ENCODE data around the gene MAGEE1.

MAGEE1 gene, protein sequence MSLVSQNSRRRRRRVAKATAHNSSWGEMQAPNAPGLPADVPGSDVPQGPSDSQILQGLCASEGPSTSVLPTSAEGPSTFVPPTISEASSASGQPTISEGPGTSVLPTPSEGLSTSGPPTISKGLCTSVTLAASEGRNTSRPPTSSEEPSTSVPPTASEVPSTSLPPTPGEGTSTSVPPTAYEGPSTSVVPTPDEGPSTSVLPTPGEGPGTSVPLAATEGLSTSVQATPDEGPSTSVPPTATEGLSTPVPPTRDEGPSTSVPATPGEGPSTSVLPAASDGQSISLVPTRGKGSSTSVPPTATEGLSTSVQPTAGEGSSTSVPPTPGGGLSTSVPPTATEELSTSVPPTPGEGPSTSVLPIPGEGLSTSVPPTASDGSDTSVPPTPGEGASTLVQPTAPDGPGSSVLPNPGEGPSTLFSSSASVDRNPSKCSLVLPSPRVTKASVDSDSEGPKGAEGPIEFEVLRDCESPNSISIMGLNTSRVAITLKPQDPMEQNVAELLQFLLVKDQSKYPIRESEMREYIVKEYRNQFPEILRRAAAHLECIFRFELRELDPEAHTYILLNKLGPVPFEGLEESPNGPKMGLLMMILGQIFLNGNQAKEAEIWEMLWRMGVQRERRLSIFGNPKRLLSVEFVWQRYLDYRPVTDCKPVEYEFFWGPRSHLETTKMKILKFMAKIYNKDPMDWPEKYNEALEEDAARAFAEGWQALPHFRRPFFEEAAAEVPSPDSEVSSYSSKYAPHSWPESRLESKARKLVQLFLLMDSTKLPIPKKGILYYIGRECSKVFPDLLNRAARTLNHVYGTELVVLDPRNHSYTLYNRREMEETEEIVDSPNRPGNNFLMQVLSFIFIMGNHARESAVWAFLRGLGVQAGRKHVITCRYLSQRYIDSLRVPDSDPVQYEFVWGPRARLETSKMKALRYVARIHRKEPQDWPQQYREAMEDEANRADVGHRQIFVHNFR

DNA sequence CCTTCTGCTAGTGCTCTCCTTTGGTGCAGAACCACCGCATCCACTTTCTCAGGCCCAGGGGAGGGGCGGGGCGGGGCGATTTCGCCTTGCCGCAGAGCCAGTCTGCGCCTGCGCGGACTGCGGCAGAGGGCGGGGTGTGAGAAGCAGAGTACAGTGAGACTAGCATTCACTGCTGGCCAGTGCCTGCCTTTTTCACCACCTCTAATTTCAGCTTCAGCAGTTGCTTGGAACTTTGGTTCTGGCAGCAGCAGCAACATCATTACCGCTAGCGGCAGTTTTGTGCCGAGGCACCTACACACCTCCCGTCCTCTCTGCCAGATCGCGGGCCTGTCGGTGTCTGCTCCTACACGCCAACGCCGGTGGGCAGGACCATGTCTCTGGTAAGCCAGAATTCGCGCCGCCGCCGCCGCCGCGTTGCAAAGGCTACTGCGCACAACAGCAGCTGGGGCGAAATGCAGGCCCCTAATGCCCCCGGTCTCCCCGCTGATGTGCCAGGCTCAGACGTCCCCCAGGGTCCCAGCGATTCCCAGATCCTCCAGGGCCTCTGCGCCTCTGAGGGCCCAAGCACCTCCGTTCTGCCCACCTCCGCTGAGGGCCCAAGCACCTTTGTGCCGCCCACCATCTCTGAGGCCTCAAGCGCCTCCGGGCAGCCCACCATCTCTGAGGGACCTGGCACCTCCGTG is at the start of gene MAGEE1:
TSS of gene MAGEE1 (plus strand) at position 151 of the 683 bp plus-strand sequence. CDS start at position 372, 221 bp downstream.
- H3K27me3 Mint-ChIP-seq, result no peaks in the 10 kb centered on the region
- peaks cover 41% of the 10 kb centered on the region for H3K4me1 Mint-ChIP-seq (ENCODE audit: low read depth)
- H3K4me3 Mint-ChIP-seq, result peak within 1 kb of the TSS; percentile 87
- peak within 1 kb of the TSS; percentile 75 for H3K27ac Mint-ChIP-seq
- H3K36me3 Mint-ChIP-seq, result no peaks in the 10 kb centered on the region
- no peaks in the 10 kb centered on the region for H3K9me3 Mint-ChIP-seq (ENCODE audit: low read depth)

DNA sequence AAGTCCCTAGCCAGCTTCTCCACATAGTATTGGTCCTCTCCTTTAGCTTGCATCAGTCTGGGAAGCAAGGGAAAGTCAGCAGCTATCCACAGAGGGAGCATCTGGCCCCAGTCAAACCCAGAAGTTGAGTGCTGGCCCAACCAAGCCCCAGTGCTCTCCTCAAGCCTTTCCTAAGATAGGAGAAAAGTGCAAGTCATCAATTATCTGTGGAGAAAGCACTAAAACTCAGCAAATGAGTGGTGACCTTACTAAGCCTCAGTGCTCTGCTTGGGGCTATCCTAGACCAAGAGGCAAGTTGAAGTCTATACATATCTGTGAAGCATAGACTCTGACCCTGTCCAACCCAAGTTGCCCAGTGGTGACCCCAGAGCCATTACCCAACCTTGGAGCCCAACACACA is 28.5 kb upstream of the MAGEE1 start:
- no peaks in the 10 kb centered on the region for H3K36me3 Mint-ChIP-seq

DNA sequence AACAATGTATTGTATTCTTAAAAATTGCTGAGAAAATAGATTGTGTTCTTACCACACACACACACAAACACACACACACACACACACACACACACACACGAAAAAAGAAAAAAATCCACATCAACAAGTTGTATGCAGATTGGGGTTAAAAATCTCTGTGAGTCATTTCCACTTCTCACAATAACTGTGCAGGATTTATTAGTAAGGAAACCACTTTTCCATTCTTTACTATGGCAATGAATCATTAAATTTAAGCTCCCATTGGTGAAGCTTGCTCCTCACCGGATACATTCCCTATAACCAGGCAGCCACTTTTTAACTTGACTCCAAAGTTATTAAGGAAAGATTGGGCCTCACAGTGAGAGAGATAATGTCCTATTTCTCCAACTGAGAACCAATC is 19.7 kb upstream of the MAGEE1 start:
- Mint-ChIP-seq H3K4me3 (no peak overlapping the region), H3K9me3 (ENCODE audit: low read depth) (no peaks in the 10 kb centered on the region), H3K36me3 (no peaks in the 10 kb centered on the region), H3K4me1 (ENCODE audit: low read depth) (no peaks in the 10 kb centered on the region), H3K27ac (no peak overlapping the region), H3K27me3 (no peaks in the 10 kb centered on the region)

More for the DNA sequence above, 28.5 kb upstream of the MAGEE1 start:
- H3K4me1 Mint-ChIP-seq (ENCODE audit: low read depth), result no peaks in the 10 kb centered on the region
- H3K9me3 Mint-ChIP-seq (ENCODE audit: low read depth), result no peaks in the 10 kb centered on the region
- H3K27ac Mint-ChIP-seq, result no peak overlapping the region
- no peaks in the 10 kb centered on the region for H3K27me3 Mint-ChIP-seq
- no peak overlapping the region for H3K4me3 Mint-ChIP-seq

DNA sequence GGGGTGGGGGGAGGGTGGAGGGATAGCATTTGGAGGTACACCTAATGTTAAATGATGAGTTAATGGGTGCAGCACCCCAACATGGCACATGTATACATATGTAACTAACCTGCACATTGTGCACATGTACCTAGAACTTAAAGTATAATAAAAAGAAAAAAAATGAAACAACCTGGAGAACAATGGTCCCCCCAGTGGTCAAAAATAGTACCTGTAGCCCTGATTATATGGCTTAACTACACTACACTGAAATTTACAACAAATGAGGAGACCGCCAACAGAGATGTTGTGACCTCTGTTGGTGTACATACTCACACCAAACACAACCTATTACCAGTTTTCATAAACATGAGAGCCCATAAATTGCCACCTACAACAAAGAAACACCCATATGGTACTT is 7.3 kb upstream of the MAGEE1 start:
- Mint-ChIP-seq H3K36me3 (no peaks in the 10 kb centered on the region), H3K9me3 (ENCODE audit: low read depth) (no peaks in the 10 kb centered on the region), H3K27ac (no peak overlapping the region), H3K4me1 (ENCODE audit: low read depth) (peaks cover 5% of the 10 kb centered on the region), H3K27me3 (no peaks in the 10 kb centered on the region), H3K4me3 (no peak overlapping the region)

DNA sequence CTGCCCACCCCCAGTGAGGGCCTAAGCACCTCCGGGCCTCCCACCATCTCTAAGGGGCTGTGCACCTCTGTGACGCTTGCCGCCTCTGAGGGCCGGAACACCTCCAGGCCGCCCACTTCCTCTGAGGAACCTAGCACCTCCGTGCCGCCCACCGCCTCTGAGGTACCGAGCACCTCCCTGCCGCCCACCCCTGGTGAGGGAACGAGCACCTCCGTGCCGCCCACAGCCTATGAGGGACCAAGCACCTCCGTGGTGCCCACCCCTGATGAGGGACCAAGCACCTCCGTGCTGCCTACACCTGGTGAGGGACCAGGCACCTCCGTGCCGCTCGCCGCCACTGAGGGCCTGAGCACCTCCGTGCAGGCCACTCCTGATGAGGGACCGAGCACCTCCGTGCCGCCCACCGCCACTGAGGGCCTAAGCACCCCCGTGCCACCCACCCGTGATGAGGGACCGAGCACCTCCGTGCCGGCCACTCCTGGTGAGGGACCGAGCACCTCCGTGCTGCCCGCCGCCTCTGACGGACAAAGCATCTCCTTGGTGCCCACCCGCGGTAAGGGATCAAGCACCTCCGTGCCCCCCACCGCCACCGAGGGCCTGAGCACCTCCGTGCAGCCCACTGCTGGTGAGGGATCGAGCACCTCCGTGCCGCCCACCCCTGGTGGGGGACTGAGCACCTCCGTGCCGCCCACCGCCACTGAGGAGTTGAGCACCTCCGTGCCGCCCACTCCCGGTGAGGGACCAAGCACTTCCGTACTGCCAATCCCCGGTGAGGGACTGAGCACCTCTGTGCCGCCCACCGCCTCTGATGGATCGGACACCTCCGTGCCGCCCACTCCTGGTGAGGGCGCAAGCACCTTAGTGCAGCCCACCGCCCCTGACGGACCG is 977 bp downstream of the MAGEE1 start:
- H3K27ac Mint-ChIP-seq, result peak overlapping the region; percentile 75
- H3K4me3 Mint-ChIP-seq, result peak overlapping the region; percentile 87
- H3K27me3 Mint-ChIP-seq, result no peaks in the 10 kb centered on the region
- H3K36me3 Mint-ChIP-seq, result no peaks in the 10 kb centered on the region
- H3K9me3 Mint-ChIP-seq (ENCODE audit: low read depth), result no peaks in the 10 kb centered on the region
- peaks cover 46% of the 10 kb centered on the region for H3K4me1 Mint-ChIP-seq (ENCODE audit: low read depth)

DNA sequence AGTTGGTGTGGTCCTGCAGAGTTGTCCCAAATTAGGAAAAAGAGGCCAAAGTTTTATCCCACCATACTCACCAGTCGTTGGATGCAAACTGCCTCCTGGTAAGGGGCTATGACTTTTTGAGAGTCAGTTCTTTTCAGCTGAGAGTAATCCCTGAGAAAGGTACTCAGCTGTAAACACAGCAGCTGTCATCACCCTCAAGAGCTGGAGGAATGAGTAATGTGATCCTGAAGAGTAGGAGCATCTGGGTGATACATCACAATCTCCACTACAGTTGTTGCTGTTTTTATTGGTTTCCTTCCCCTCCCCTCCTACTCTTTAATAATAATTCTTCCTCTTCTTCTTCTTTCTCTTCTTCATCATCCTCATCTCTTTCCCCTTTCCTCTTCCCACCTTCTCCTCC is 5.7 kb downstream of the MAGEE1 start:
- H3K9me3 Mint-ChIP-seq (ENCODE audit: low read depth), result no peaks in the 10 kb centered on the region
- no peak overlapping the region for H3K4me3 Mint-ChIP-seq
- no peak overlapping the region for H3K27ac Mint-ChIP-seq
- no peaks in the 10 kb centered on the region for H3K27me3 Mint-ChIP-seq
- no peaks in the 10 kb centered on the region for H3K36me3 Mint-ChIP-seq
- peaks cover 53% of the 10 kb centered on the region for H3K4me1 Mint-ChIP-seq (ENCODE audit: low read depth)

DNA sequence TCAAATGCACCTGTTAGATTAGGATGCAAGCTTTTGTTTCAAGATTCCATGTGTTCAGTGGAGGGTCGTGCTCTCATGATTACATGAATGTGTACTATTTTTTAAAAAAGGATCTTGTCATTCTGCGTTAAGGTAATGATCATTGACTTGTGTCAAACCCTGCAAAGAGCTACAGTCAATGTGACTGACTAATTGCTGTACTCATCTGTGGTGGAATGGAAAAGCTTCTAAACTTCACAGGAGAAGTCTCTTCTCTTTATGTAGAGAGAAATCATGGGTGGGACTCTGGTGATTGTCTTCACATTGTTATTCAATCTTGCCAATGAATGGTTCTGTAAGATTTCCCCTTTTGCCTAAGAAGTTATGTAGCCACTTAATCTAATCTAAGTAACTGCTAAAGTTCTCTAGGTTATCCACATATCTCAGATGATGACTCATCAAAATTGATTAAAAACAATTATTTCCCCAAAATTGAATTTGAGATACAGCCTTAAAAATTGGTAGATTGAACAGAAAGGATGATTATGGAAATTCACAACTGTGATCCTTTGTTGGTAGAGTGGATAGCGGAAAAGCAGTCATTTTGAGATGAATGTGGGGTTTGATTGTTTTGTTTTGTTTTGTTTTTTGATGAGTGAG is 6.7 kb downstream of the MAGEE1 start:
- Mint-ChIP-seq H3K4me1 (ENCODE audit: low read depth) (peaks cover 57% of the 10 kb centered on the region), H3K36me3 (no peaks in the 10 kb centered on the region), H3K9me3 (ENCODE audit: low read depth) (no peaks in the 10 kb centered on the region), H3K4me3 (no peak overlapping the region), H3K27ac (peak overlapping the region; percentile 79), H3K27me3 (no peaks in the 10 kb centered on the region)

DNA sequence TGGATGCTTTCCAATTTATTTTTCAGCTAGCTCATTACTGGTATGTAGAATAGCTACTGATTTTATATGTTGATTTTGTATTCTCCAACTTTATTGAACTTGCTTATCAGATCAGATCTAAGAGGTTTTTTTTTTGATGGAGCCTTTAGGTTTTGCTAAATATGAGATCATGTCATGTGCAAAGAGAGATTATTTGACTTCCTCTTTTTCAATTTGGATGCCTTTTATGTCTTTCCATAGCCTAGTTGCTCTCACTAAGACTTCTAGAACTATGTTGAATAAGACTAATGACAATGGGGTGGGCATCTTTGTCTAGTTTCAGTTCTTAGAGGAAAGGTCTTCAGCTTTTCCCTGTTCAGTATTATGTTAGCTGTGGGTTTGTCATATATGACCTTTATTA is 11.7 kb downstream of the MAGEE1 start:
- Mint-ChIP-seq H3K27me3 (no peaks in the 10 kb centered on the region), H3K4me3 (no peak overlapping the region), H3K36me3 (peaks cover 13% of the 10 kb centered on the region), H3K4me1 (ENCODE audit: low read depth) (peaks cover 19% of the 10 kb centered on the region), H3K9me3 (ENCODE audit: low read depth) (peaks cover 15% of the 10 kb centered on the region), H3K27ac (no peak overlapping the region)

DNA sequence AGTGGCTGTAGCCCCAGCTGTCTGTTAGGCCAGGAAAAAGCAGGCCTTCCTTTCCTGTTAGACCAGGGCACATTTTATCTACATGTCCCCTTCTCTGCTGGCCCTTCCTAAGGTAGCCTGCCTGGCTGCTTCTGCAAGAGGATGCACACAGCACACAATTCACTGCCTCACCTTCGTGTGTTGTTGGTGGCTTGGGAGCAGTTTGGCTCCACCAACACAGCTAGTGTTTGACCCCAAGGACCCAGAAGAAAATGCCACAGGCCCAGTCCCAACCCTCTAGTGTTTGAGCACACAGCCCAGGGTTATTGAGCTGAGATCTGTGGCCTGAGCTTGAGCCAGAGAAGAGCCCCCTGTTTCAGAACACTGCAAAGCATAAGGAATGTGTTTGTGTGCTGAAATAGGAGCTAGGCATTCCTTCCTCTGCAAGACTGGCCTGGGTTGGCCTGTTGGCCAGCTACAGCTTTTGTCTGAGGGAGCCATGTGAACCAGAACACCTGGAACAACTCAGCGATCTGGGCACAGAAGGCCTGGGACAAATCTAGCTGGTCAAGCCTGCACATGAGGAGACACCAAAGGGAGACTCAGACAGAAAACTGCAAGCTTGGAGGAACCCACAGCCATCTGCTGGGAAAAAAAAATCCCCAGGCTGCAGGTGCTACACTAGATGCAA is 26.4 kb downstream of the MAGEE1 start:
- Mint-ChIP-seq H3K36me3 (peaks cover 2% of the 10 kb centered on the region), H3K27ac (no peak overlapping the region), H3K9me3 (ENCODE audit: low read depth) (no peaks in the 10 kb centered on the region), H3K4me3 (no peak overlapping the region), H3K27me3 (no peaks in the 10 kb centered on the region), H3K4me1 (ENCODE audit: low read depth) (peaks cover 3% of the 10 kb centered on the region)

DNA sequence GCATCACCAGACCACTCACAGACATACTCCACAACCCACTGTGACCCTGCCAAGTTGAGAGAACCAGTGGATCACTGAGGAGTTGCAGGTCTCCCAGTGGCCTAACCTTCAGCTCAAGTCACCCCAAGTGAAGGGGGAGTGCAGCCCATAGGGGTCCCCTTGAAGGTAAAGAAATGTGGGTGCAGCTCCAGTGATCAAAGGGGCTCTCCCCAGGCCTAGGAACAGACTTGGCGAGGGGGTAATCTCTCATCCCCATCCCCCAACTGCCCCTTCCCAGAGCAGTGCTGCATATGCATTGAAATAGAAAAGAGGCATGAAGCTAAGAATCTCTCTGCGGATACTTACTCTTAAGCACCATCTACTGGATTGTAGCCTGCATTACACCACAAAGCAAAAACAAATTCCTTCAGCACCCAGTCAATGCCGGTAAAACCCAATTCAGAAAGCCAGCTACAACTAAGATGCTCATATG is 27.0 kb downstream of the MAGEE1 start:
- Mint-ChIP-seq H3K4me1 (ENCODE audit: low read depth) (peaks cover 2% of the 10 kb centered on the region), H3K36me3 (peaks cover 2% of the 10 kb centered on the region), H3K27ac (no peak overlapping the region), H3K4me3 (no peak overlapping the region), H3K27me3 (no peaks in the 10 kb centered on the region), H3K9me3 (ENCODE audit: low read depth) (no peaks in the 10 kb centered on the region)

DNA sequence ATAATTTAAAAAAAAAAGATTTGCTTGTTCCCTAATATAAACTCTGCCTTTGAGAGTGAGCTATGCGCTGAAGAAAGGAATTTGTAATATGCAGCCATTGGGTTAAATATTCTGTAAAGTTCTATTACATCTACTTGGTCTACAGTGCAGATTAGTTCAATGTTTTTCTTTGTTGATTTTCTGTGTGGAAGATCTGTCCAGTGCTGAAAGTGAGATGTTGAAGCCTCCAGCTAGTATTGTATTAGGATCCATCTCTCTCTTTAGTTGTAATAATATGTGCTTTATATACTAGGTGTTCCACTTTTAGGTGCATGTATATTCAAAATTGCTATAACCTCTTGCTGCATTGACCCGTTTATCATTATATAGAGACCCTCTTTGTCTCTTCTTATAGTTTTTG is 49.8 kb downstream of the MAGEE1 start:
- H3K27me3 Mint-ChIP-seq, result no peaks in the 10 kb centered on the region
- no peak overlapping the region for H3K27ac Mint-ChIP-seq
- no peak overlapping the region for H3K4me3 Mint-ChIP-seq
- H3K9me3 Mint-ChIP-seq (ENCODE audit: low read depth), result peaks cover 3% of the 10 kb centered on the region
- H3K4me1 Mint-ChIP-seq (ENCODE audit: low read depth), result no peaks in the 10 kb centered on the region
- peaks cover 4% of the 10 kb centered on the region for H3K36me3 Mint-ChIP-seq

All from activated naive CD8-positive, alpha-beta T cell (primary cell).